ENCODE data around the gene POLE4. TPM values are rescaled to one million over a fixed set of nuclear protein-coding genes. Genes with fewer than 3 reads are reported as not detected.

POLE4 gene
- total and polyA plus RNA-seq, 9 of the 15 experiments (the other 6 are each of a cell fraction or from before 2014, with no cell fraction given), result 25.7 to 73.7 (median 57.3) TPM

GRCh38 chr2:75007819-75008218, 49.4 kb downstream of the POLE4 start (continued):
- TF ChIP-seq CC2D1A (IDR thresholded peaks at IDR 0.05) (no peak), L3MBTL2 (IDR thresholded peaks at IDR 0.05) (no peak), NFXL1 (CRISPR knock-in tag; IDR thresholded peaks at IDR 0.05) (no peak), CEBPZ (IDR thresholded peaks at IDR 0.05; ENCODE audit: borderline replicate concordance, low read depth, low read length) (no peak), CBX3 (IDR thresholded peaks at IDR 0.05; ENCODE audit: borderline replicate concordance in 1 of 2, low read length in 2 of 2) (no peak), KDM5B (IDR thresholded peaks at IDR 0.05; ENCODE audit: insufficient replicate concordance, low read depth, low read length) (no peak), ZNF140 (CRISPR knock-in tag; IDR thresholded peaks at IDR 0.05) (no peak)

- H3K9ac ChIP-seq (ENCODE audit: insufficient read depth in 1 of 2, low read depth in 2 of 2, low read length in 2 of 2), result no peak overlapping the region
- ATAC-seq, result no peak
- 5% methylated on average over 1 of the region's 1 CpG for WGBS (ENCODE audit: insufficient coverage, low coverage, missing lambda C conversion rate)
- POLR2A ChIA-PET, result no interaction called here
- no peak for FAIRE-seq
- H3K4me3 ChIP-seq, result no peak overlapping the region
- H3K79me2 ChIP-seq (ENCODE audit: control insufficient read depth, insufficient read depth, low read length), result no peaks in the 10 kb centered on the region
- H2AFZ ChIP-seq (ENCODE audit: low read depth, low read length), result no peak overlapping the region
- H3K9me3 ChIP-seq (replicated peaks; ENCODE audit: control insufficient read depth, insufficient read depth, low read depth, low read length), result no peaks in the 10 kb centered on the region
- H3K27ac ChIP-seq (ENCODE audit: extremely low read depth, low read depth, low read length), result no peak overlapping the region
- in situ Hi-C loops (cut with MboI) (no loop called here), intact Hi-C loops (cut with micrococcal nuclease) (no loop called here)
- H3K4me1 ChIP-seq (replicated peaks in 1 of 2; ENCODE audit: control insufficient read depth in 2 of 2, insufficient read depth in 2 of 2, low read length in 2 of 2), result no peaks in the 10 kb centered on the region
- no peak for DNase-seq (ENCODE audit: extremely low read depth in 1 of 4, low spot score in 3 of 4)
- no peaks in the 10 kb centered on the region for H4K20me1 ChIP-seq (replicated peaks; ENCODE audit: control insufficient read depth, insufficient read depth, low read length)
- no peak for TF ChIP-seq CEBPG (CRISPR knock-in tag; IDR thresholded peaks at IDR 0.05)
- TF ChIP-seq CEBPG (tag; conservative IDR thresholded peaks at IDR 0.05 in 1 of 2, IDR thresholded peaks at IDR 0.05 in 1 of 2), result 0 out of 4 replicates have a peak, but pooled peaks have one; percentile 11 to 33
- no peak for TF ChIP-seq CEBPZ (IDR thresholded peaks at IDR 0.05; ENCODE audit: borderline replicate concordance, low read depth, low read length)
- no peaks in the 10 kb centered on the region for H3K9me1 ChIP-seq (ENCODE audit: control insufficient read depth, insufficient read depth, low read length)
- H3K27me3 ChIP-seq (ENCODE audit: control insufficient read depth in 2 of 2, insufficient read depth in 2 of 2, low read length in 2 of 2), result no peaks in the 10 kb centered on the region; a peak in 1 of 5 replicates
- no peak overlapping the region for H3K4me2 ChIP-seq (ENCODE audit: insufficient read depth, low read length)
- BruUV-seq (replicated peaks), result no TSS peak
- CTCF ChIA-PET (ENCODE audit: low intra/inter-chr PET ratio), result no interaction called here
- no peaks in the 10 kb centered on the region for H3K36me3 ChIP-seq (ENCODE audit: control insufficient read depth, insufficient read depth, low read length)
These were observed 52.1 kb downstream of the POLE4 start for GRCh38 chr2:75010571-75010970.

Measured in K562 (cell line).